Measurements from ENCODE around the gene STX10.
"Not testable (repeated sequence)": the region's sequence is repeated elsewhere in the genome, so short reads cannot be mapped to it uniquely, and the experiment has no call there.

STX10 gene

DNA sequence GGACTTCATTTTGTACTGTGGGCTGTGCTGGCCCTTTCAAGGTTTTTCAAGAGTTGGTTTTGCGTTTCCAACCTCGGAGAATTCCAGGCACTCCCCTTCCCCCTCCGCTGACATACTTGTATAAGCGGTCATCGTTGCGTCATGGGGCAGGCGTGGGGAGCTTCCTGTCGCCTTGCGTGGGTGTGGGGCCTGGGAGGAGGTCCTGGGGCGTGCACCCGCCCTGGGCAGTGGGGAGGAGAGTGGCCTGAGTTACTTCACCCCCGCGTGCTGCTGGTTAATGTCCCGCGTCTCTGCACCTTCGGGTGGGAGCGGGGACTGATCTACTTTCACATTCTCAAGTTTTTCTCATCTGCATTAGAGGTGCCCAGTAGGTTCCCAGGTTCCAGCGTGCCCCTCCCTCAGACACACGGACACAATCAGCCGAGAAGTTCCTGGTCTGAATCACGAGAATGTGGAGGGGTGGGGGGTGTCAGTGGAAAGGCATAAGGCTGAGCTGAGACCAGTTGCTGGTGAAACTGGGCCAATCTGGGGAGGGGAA lies 4.1 kb upstream of the STX10 start:
- Mint-ChIP-seq H3K36me3 (ENCODE audit: low read depth) (peaks cover 29% of the 10 kb centered on the region), H3K9me3 (no peaks in the 10 kb centered on the region), H3K27ac (peak overlapping the region; percentile 99), H3K4me1 (ENCODE audit: low read depth) (peaks cover 42% of the 10 kb centered on the region), H3K4me3 (peak overlapping the region; percentile 99), H3K27me3 (no peaks in the 10 kb centered on the region)

DNA sequence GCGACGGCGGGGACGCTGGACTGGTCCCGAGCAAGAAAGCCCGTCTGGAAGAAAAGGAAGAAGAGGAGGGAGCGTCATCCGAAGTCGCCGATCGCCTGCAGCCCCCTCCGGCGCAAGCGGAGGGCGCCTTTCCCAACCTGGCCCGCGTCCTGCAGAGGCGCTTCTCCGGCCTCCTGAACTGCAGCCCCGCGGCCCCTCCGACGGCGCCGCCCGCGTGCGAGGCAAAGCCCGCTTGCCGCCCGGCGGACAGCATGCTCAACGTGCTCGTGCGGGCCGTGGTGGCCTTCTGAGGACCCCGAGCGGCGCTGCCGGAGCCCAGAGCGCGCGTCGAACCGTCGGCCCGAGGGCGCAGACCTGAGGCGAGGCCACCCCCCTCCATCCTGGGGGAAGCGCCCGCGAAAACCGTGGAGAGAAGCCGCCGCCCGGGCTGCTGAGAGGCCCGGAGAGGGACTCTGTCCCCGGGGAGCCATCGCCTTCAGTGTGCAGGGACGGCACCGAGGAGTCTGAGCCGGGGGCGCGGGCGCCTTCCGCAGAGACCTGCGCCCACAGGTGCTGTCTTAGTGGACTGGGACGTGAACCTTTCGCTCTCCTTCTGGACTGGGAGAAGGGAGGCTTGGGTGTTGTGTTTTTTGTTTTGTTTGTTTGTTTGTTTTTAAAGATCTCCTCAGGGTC lies 3.5 kb upstream of the STX10 start:
- Mint-ChIP-seq H3K27ac (peak overlapping the region; percentile 99), H3K36me3 (ENCODE audit: low read depth) (peaks cover 30% of the 10 kb centered on the region), H3K4me3 (peak overlapping the region; percentile 99), H3K9me3 (no peaks in the 10 kb centered on the region), H3K4me1 (ENCODE audit: low read depth) (peaks cover 48% of the 10 kb centered on the region), H3K27me3 (no peaks in the 10 kb centered on the region)

DNA sequence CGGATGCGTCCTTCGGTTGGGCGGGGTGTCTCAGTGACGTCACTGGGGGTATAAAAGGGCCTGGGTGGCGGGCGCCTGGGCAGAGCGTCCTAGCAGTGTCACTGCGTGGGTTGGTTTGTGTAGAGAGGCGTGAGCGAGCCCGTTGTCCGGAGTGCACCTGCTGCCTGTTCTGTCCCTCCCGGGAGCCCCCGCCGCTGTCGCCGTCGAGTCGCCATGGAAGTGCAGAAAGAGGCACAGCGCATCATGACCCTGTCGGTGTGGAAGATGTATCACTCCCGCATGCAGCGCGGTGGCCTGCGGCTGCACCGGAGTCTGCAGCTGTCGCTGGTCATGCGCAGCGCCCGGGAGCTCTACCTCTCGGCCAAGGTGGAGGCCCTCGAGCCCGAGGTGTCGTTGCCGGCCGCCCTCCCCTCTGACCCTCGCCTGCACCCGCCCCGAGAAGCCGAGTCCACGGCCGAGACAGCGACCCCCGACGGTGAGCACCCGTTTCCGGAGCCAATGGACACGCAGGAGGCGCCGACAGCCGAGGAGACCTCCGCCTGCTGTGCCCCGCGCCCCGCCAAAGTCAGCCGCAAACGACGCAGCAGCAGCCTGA lies 2.9 kb upstream of the STX10 start:
- Mint-ChIP-seq H3K4me1 (ENCODE audit: low read depth) (peaks cover 46% of the 10 kb centered on the region), H3K36me3 (ENCODE audit: low read depth) (peaks cover 32% of the 10 kb centered on the region), H3K9me3 (no peaks in the 10 kb centered on the region), H3K27me3 (no peaks in the 10 kb centered on the region), H3K27ac (peak overlapping the region; percentile 99), H3K4me3 (peak overlapping the region; percentile 99)

DNA sequence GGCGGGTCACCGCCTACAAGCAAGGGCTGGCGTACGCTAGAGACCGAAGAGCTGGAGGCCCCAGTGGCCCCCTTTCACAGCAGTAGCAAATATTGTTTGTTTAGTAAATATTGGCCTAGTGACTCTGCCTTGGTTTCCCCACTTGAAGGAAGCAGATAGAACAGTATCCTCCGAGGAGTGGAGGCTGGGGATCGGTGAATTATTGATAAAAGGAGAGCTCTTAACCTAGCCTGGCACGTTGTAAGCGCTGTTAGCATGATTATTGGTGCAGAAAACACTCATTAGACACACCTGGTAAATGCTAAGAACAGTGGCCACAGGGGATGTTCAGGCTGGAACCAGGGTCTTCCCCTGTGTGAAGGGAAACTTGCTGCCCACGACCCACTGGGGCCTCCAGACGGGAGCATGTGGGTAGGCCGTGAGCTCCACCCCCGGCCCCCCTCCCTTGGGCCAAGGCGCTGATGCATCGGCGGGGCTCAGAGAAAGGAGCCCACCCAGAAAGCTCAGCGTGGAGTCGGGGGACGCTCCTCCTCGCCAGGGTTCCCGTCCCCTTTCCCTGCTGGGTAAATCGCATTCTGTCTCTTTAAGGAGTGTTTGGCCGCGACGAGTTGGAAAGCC lies 2.3 kb upstream of the STX10 start:
- H3K36me3 Mint-ChIP-seq (ENCODE audit: low read depth): peaks cover 32% of the 10 kb centered on the region
- no peaks in the 10 kb centered on the region for H3K27me3 Mint-ChIP-seq
- H3K4me1 Mint-ChIP-seq (ENCODE audit: low read depth): peaks cover 40% of the 10 kb centered on the region

DNA sequence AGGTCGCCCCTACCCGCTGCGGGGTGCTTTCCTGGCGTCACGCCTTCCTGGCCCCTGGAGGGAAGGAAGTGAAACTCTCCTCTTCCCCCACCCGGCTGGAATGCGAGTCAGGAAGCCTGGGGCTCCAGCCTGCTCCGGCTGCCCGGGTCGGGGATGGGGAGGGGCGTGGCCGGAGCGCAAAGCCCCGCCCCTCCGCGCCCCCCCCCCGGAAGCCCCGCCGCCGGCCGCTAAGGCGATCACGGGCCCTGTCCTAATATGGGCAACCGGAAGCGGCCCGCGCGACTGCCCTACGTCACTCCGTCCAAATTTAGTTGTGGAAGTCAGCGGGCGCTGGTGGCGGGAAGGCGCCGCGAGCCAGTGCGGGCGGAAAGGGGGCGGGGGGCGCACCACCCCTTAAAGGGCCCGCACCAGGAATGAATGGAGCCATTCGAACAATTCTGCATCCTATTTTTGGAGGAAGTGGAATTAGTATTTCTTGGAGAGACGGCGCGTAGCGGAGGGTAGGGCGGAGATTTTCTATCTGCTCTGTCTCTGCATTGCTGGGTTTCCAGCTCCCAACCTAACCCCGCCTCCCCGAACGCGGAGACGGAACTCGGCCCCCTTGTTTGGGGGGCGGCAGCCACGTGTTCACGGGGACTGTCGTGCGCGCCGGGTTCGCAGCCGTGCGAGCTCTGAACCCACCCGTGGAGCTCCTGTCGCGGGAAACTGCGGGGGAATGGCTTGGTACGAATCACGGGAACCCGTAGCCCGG lies 1.6 kb upstream of the STX10 start:
- peaks cover 37% of the 10 kb centered on the region for H3K4me1 Mint-ChIP-seq (ENCODE audit: low read depth)

More for the DNA sequence above, 2.3 kb upstream of the STX10 start:
- no peaks in the 10 kb centered on the region for H3K9me3 Mint-ChIP-seq
- H3K4me3 Mint-ChIP-seq: peak overlapping the region; percentile 99
- peak overlapping the region; percentile 99 for H3K27ac Mint-ChIP-seq

DNA sequence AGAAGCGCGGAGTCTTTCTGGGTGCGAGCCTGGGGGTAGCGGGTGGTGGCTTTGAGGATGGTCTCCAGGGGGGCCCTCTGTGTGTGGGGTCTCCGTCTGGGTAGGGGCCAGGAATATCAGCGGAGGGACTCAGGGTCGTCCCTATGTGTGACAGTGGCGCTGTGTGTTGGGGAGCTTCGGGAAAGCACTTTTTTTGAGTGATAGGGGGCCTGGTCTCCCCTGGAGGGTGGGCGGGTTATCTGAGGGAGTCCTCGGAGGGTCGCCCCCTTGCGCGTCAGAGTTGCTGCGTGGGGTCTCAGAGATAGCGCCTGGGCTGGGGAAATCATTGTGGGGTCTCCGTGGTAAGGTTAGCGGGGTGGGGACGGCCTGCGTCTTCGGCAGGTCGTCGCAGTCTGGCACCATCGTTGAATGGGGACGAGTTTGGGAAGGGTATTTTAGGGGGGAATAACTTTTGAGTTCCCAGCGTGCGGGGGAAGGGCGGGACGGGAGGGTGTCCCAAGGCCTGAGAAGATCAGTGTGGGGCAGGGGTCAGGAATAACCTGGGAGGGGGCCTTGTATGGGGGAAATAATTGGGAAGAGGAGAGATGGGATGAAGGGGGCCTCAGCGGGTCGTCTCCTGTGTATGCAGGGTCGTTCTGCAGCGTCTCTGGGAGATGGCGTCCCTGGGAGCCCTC lies 893 bp upstream of the STX10 start:
- Mint-ChIP-seq H3K4me1 (ENCODE audit: low read depth) (peaks cover 32% of the 10 kb centered on the region), H3K27me3 (no peaks in the 10 kb centered on the region), H3K27ac (peak overlapping the region; percentile 95), H3K36me3 (ENCODE audit: low read depth) (peaks cover 37% of the 10 kb centered on the region), H3K9me3 (no peaks in the 10 kb centered on the region), H3K4me3 (peak overlapping the region; percentile 99)

More for the DNA sequence above, 1.6 kb upstream of the STX10 start:
- H3K9me3 Mint-ChIP-seq: no peaks in the 10 kb centered on the region
- peak overlapping the region; percentile 99 for H3K27ac Mint-ChIP-seq
- H3K4me3 Mint-ChIP-seq: peak overlapping the region; percentile 99
- peaks cover 36% of the 10 kb centered on the region for H3K36me3 Mint-ChIP-seq (ENCODE audit: low read depth)
- no peaks in the 10 kb centered on the region for H3K27me3 Mint-ChIP-seq

DNA sequence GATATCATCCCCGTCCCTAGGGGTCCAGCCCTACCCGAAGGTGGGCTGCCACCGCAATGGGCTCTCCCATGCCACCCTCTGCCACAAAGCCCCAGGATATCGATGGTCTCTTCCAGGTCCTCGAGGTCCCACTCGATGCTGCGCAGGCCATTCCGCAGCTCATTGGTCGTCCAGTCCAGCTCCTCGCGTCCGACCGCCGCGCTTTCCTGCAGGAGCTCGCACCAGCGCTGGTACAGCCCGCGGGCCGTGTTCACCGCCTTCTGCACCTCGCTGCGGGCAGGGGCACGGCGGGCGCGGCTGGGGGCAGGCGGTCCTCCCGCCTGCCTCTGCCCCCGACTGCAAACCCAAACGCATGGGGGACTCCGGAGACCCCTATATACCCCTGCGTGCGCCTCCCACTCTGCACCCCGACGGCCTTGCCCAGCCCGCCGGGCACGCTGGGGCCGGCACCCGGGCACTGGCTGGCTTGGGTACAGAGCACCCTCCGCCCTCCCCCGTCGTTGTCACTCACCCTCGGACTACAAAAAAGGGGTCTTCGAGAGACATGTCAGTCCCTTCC lies 468 bp downstream of the STX10 start:
- peaks cover 28% of the 10 kb centered on the region for H3K4me1 Mint-ChIP-seq (ENCODE audit: low read depth)
- H3K9me3 Mint-ChIP-seq: no peaks in the 10 kb centered on the region
- H3K4me3 Mint-ChIP-seq: peak overlapping the region; percentile 99
- H3K27me3 Mint-ChIP-seq: no peaks in the 10 kb centered on the region
- H3K27ac Mint-ChIP-seq: peak overlapping the region; percentile 95
- peaks cover 32% of the 10 kb centered on the region for H3K36me3 Mint-ChIP-seq (ENCODE audit: low read depth)

DNA sequence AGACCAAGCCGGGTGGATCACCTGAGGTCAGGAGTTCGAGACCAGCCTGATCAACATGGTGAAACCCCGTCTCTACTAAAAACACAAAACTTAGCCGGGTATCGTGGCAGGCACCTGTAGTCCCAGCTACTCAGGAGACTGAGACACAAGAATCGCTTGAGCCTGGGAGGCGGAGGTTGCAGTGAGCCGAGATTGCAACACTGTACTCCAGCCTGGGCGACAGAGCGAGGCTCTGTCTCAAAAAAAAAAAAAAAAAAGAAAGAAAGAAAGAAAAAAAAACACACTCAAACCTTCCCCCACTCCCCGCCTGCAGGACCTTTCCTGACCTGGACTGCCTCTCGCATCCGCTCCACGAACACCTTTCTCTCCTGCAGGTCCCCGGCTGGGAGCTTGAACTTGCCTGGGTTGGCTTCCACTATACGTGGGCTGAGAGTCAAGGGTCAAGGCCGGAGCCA lies 975 bp downstream of the STX10 start:
- Mint-ChIP-seq H3K27ac (peak overlapping the region; percentile 71), H3K36me3 (ENCODE audit: low read depth) (peaks cover 27% of the 10 kb centered on the region), H3K4me3 (peak overlapping the region; percentile 99), H3K4me1 (ENCODE audit: low read depth) (peaks cover 28% of the 10 kb centered on the region)
- H3K27me3 Mint-ChIP-seq, H3K9me3 Mint-ChIP-seq: not testable (repeated sequence)

DNA sequence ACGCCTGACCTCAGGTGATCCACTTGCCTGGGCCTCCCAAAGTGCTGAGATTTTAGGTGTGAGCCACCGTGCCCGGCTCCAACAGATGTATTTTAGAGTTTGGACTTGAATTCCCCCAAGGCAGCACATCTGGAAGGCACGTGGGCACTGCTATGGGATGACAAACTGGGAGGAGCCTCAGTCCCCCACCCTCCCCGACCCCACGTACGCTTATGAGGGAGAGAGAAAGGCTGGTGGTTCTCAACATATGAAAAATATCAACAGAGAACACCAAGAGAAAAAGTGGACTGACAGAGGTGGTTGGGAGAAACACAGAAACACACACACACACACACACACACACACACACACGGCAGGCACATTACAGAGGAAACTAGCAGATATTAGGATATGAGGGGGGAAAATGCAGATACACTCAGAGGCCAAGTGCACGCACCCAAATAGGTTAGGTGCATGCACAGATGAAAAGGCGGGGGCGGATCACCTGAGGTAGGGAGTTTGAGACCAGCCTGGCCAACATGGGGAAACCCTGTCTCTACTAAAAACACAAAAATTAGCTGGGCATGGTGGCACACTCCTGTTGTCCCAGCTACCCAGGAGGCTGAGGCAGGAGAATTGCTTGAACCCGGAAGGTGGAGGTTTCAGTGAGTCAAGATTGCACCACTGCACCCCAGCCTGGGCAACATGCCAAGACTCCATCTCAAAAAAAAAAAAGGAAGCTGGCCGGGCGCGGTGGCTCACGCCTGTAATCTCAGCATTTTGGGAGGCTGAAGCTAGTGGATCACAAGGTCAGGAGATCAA lies 3.2 kb downstream of the STX10 start:
- H3K4me1 Mint-ChIP-seq (ENCODE audit: low read depth): peaks cover 19% of the 10 kb centered on the region
- H3K27me3 Mint-ChIP-seq: no peaks in the 10 kb centered on the region
- H3K4me3 Mint-ChIP-seq: no peak overlapping the region
- no peaks in the 10 kb centered on the region for H3K9me3 Mint-ChIP-seq
- no peak overlapping the region for H3K27ac Mint-ChIP-seq
- H3K36me3 Mint-ChIP-seq (ENCODE audit: low read depth): peaks cover 16% of the 10 kb centered on the region

DNA sequence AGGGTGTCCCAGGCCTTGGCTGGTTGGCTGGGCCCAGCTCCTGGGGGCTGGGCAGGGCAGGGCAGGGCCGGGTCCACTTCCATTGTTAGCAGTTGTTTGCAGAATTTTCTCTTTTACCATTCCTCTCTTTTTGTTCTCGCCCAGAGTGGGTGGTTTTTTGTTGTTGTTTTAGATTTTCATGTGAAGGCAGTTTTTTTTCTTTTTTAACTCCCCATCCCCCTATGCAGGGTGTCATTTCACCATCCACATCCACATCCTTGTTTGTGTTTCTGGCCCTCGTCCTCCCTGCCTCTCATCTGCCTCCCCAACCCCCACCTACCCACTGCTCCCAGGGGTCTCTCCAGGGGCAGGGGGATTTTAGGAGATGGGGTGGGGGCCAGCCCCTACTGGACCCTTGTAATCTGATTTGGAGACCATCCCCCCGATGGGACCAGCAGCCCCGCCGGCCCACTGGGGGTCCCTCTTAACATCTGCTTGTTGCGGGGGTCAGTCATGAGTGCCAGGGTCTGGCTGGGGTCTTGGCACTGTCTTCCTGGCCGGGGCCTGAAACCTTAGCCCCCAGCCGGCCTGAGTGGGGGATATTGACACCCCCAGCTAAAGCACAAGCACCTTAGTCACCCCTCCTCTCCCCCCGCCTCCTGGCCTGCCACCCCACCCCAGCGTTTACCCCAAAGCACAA lies 10.4 kb downstream of the STX10 start:
- H3K9me3 Mint-ChIP-seq: no peaks in the 10 kb centered on the region
- no peaks in the 10 kb centered on the region for H3K27me3 Mint-ChIP-seq
- no peak overlapping the region for H3K27ac Mint-ChIP-seq
- H3K36me3 Mint-ChIP-seq (ENCODE audit: low read depth): peaks cover 33% of the 10 kb centered on the region
- no peak overlapping the region for H3K4me3 Mint-ChIP-seq
- H3K4me1 Mint-ChIP-seq (ENCODE audit: low read depth): peaks cover 6% of the 10 kb centered on the region

DNA sequence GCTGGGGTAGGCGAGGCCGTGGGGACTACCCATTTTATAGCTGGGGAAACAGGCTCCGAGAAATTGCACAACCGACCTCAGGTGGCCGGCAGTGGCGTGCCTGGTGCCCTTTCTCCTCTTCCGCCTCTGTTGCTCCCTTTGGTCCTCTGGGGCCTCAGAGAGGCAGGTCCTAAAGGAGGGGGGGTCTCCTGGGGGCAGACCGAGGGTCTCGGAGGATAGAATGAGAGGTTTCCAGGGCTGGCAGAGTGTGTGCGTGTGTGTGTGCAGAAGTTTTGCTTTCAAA lies 11.3 kb downstream of the STX10 start:
- no peak overlapping the region for H3K4me3 Mint-ChIP-seq
- H3K9me3 Mint-ChIP-seq: no peaks in the 10 kb centered on the region
- no peak overlapping the region for H3K27ac Mint-ChIP-seq
- no peaks in the 10 kb centered on the region for H3K27me3 Mint-ChIP-seq
- peaks cover 13% of the 10 kb centered on the region for H3K4me1 Mint-ChIP-seq (ENCODE audit: low read depth)
- H3K36me3 Mint-ChIP-seq (ENCODE audit: low read depth): peaks cover 36% of the 10 kb centered on the region

DNA sequence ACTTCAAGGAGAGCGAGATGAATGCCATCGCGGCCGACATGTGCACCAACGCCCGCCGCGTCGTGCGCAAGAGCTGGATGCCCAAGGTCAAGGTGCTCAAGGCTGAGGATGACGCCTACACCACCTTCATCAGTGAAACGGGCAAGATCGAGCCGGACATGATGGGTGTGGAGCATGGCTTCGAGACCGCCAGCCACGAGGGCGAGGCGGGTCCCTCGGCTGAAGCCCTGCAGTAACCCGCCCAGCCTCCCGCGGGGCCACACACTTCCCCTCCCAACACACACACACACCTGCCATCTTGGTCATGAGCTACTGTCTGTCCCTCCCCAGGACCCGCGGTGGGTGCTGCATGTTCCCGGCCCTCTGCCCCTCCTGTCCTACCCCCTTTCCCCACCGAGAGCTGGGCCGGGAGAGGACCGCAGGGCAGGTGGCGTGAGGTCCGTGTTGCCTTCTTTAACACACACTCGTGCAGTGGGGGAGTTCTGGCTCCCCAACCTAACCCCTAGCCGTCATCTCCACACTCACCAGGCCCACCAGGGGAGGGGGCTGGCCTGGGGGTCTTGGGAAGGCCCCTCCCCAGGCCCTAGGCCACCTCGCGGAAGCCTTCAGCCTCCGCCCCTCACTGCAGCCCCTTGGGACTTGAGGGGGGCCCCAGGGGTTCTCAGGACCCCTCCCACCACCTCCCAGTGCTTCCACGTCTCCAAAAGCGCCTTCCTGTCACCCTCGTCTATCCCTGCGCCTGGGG lies 11.8 kb downstream of the STX10 start:
- H3K9me3 Mint-ChIP-seq: no peaks in the 10 kb centered on the region
- peaks cover 37% of the 10 kb centered on the region for H3K36me3 Mint-ChIP-seq (ENCODE audit: low read depth)
- H3K4me1 Mint-ChIP-seq (ENCODE audit: low read depth): peaks cover 18% of the 10 kb centered on the region
- no peak overlapping the region for H3K27ac Mint-ChIP-seq
- H3K27me3 Mint-ChIP-seq: no peaks in the 10 kb centered on the region
- no peak overlapping the region for H3K4me3 Mint-ChIP-seq

Measured in stimulated activated naive CD8-positive, alpha-beta T cell treated with anti-CD3 and anti-CD28 coated beads, Interleukin-15, Interleukin-2, amounts not matched to agents 100 ng/mL and 50 ng/mL, for 24 hours (primary cell).